ENCODE results near the gene PM20D1. TPM values are rescaled to one million over a fixed set of nuclear protein-coding genes. Genes with fewer than 3 reads are reported as not detected.

PM20D1 gene
- polyA plus RNA-seq, 6 donors from 2014 or later: 0.43 to 3.0 (median 1.0) TPM; not detected in 1

GRCh38 chr1:205794011-205794730, 55.8 kb downstream of the PM20D1 start:
- Mint-ChIP-seq H3K27ac (peak overlapping the region in 2 of 6 donors; percentile 15 to 28), H3K4me1 (peaks cover 10 to 18% (median 17%) of the 10 kb centered on the region in 3 donors), H3K9me3 (no peaks in the 10 kb centered on the region), H3K36me3 (peaks cover 0 to 55% of the 10 kb centered on the region in 2 donors), H3K4me3 (no peak overlapping the region), H3K27me3 (no peaks in the 10 kb centered on the region)
- ATAC-seq (ENCODE audit: low read depth in 2 of 2) (peak in 1 of 2 donors; percentile 41), DNase-seq (no peak)

- H3K36me3 Mint-ChIP-seq: peaks cover 0 to 46% of the 10 kb centered on the region in 2 donors
- H3K27ac Mint-ChIP-seq: peak overlapping the region in 1 of 6 donors; percentile 86
Measured at GRCh38 chr1:205792961-205793673, 56.8 kb downstream of the PM20D1 start.

GRCh38 chr1:205792481-205792881, 57.5 kb downstream of the PM20D1 start:
- Mint-ChIP-seq H3K4me1 (peaks cover 10 to 18% (median 17%) of the 10 kb centered on the region in 3 donors), H3K27ac (no peak overlapping the region), H3K9me3 (no peaks in the 10 kb centered on the region), H3K36me3 (peaks cover 0 to 40% of the 10 kb centered on the region in 2 donors), H3K4me3 (no peak overlapping the region), H3K27me3 (no peaks in the 10 kb centered on the region)
- DNase-seq (no peak), ATAC-seq (ENCODE audit: low read depth in 2 of 2) (no peak)

More at GRCh38 chr1:205792961-205793673, 56.8 kb downstream of the PM20D1 start:
- peaks cover 10 to 18% (median 17%) of the 10 kb centered on the region in 3 donors for H3K4me1 Mint-ChIP-seq
- ATAC-seq (ENCODE audit: low read depth in 2 of 2): no peak
- DNase-seq: no peak
- no peaks in the 10 kb centered on the region for H3K27me3 Mint-ChIP-seq
- peak overlapping the region in 1 of 8 donors; percentile 12 for H3K4me3 Mint-ChIP-seq
- H3K9me3 Mint-ChIP-seq: no peaks in the 10 kb centered on the region

- ATAC-seq (ENCODE audit: low read depth in 2 of 2): peak; percentile 87 to 93
- H3K4me1 Mint-ChIP-seq: peaks cover 10 to 18% (median 17%) of the 10 kb centered on the region in 3 donors
- peaks cover 0 to 33% of the 10 kb centered on the region in 2 donors for H3K36me3 Mint-ChIP-seq
- no peak overlapping the region for H3K4me3 Mint-ChIP-seq
- peak; percentile 47 for DNase-seq
- H3K27ac Mint-ChIP-seq: peak overlapping the region in 1 of 6 donors; percentile 29
- no peaks in the 10 kb centered on the region for H3K9me3 Mint-ChIP-seq
- no peaks in the 10 kb centered on the region for H3K27me3 Mint-ChIP-seq
Measured at GRCh38 chr1:205791568-205792180, 58.3 kb downstream of the PM20D1 start.

- ATAC-seq (ENCODE audit: low read depth in 2 of 2) (no peak), DNase-seq (no peak)
- Mint-ChIP-seq H3K4me1 (peaks cover 0 to 4% (median 0%) of the 10 kb centered on the region in 3 donors), H3K27me3 (no peaks in the 10 kb centered on the region), H3K36me3 (peaks cover 0 to 15% of the 10 kb centered on the region in 2 donors), H3K4me3 (no peak overlapping the region), H3K9me3 (no peaks in the 10 kb centered on the region), H3K27ac (peak overlapping the region in 1 of 6 donors; percentile 57)
Measured at GRCh38 chr1:205787287-205787916, 62.5 kb downstream of the PM20D1 start.

- H3K27ac Mint-ChIP-seq: no peak overlapping the region
- DNase-seq: no peak
- peaks cover 0 to 15% of the 10 kb centered on the region in 2 donors for H3K36me3 Mint-ChIP-seq
- no peak for ATAC-seq (ENCODE audit: low read depth in 2 of 2)
- H3K4me3 Mint-ChIP-seq: no peak overlapping the region
- H3K27me3 Mint-ChIP-seq: no peaks in the 10 kb centered on the region
- no peaks in the 10 kb centered on the region for H3K9me3 Mint-ChIP-seq
- peaks cover 0 to 1% (median 0%) of the 10 kb centered on the region in 3 donors for H3K4me1 Mint-ChIP-seq
Measured at GRCh38 chr1:205786601-205787000, 63.3 kb downstream of the PM20D1 start.

- Mint-ChIP-seq H3K9me3 (no peaks in the 10 kb centered on the region), H3K36me3 (peaks cover 0 to 10% of the 10 kb centered on the region in 2 donors), H3K27me3 (no peaks in the 10 kb centered on the region), H3K27ac (peak overlapping the region in 1 of 6 donors; percentile 80), H3K4me3 (no peak overlapping the region), H3K4me1 (no peaks in the 10 kb centered on the region)
- no peak for DNase-seq
- ATAC-seq (ENCODE audit: low read depth in 2 of 2): no peak
Measured at GRCh38 chr1:205785446-205785845, 64.5 kb downstream of the PM20D1 start.

- Mint-ChIP-seq H3K4me1 (peaks cover 2% of the 10 kb centered on the region in 3 donors), H3K27me3 (no peaks in the 10 kb centered on the region), H3K36me3 (no peaks in the 10 kb centered on the region), H3K4me3 (no peak overlapping the region), H3K9me3 (no peaks in the 10 kb centered on the region), H3K27ac (peak overlapping the region in 1 of 6 donors; percentile 66)
- DNase-seq: no peak
- ATAC-seq (ENCODE audit: low read depth in 2 of 2): no peak
Measured at GRCh38 chr1:205783904-205784303, 66.0 kb downstream of the PM20D1 start.

GRCh38 chr1:205783433-205783795, 66.5 kb downstream of the PM20D1 start:
- ATAC-seq (ENCODE audit: low read depth in 2 of 2) (no peak), DNase-seq (no peak)
- no peaks in the 10 kb centered on the region for H3K36me3 Mint-ChIP-seq
- no peaks in the 10 kb centered on the region for H3K9me3 Mint-ChIP-seq
- H3K4me1 Mint-ChIP-seq: peaks cover 5 to 7% (median 6%) of the 10 kb centered on the region in 3 donors
- H3K4me3 Mint-ChIP-seq: no peak overlapping the region
- no peaks in the 10 kb centered on the region for H3K27me3 Mint-ChIP-seq
- H3K27ac Mint-ChIP-seq: no peak overlapping the region

- peak overlapping the region in 1 of 6 donors; percentile 8 for H3K27ac Mint-ChIP-seq
- peaks cover 11 to 13% (median 11%) of the 10 kb centered on the region in 3 donors for H3K4me1 Mint-ChIP-seq
- DNase-seq: no peak
- no peak for ATAC-seq (ENCODE audit: low read depth in 2 of 2)
- no peaks in the 10 kb centered on the region for H3K9me3 Mint-ChIP-seq
- no peak overlapping the region for H3K4me3 Mint-ChIP-seq
- no peaks in the 10 kb centered on the region for H3K36me3 Mint-ChIP-seq
- no peaks in the 10 kb centered on the region for H3K27me3 Mint-ChIP-seq
Measured at GRCh38 chr1:205782627-205783432, 67.1 kb downstream of the PM20D1 start.

- H3K4me3 Mint-ChIP-seq: no peak overlapping the region
Measured at GRCh38 chr1:205780335-205780734, 69.6 kb downstream of the PM20D1 start.

More at GRCh38 chr1:205780335-205780734, 69.6 kb downstream of the PM20D1 start:
- no peak overlapping the region for H3K27ac Mint-ChIP-seq
- DNase-seq (no peak), ATAC-seq (ENCODE audit: low read depth in 2 of 2) (no peak)
- H3K4me1 Mint-ChIP-seq: peaks cover 17 to 26% (median 19%) of the 10 kb centered on the region in 3 donors
- no peaks in the 10 kb centered on the region for H3K27me3 Mint-ChIP-seq
- no peaks in the 10 kb centered on the region for H3K36me3 Mint-ChIP-seq
- no peaks in the 10 kb centered on the region for H3K9me3 Mint-ChIP-seq

Data from naive B cell (primary cell).